Measurements from ENCODE around the gene C1QTNF12. TPM values are rescaled to one million over a fixed set of nuclear protein-coding genes. Genes with fewer than 3 reads are reported as not detected.

Gene C1QTNF12
- polyA plus RNA-seq, 1 donor from 2014 or later = 0.74 TPM

DNA sequence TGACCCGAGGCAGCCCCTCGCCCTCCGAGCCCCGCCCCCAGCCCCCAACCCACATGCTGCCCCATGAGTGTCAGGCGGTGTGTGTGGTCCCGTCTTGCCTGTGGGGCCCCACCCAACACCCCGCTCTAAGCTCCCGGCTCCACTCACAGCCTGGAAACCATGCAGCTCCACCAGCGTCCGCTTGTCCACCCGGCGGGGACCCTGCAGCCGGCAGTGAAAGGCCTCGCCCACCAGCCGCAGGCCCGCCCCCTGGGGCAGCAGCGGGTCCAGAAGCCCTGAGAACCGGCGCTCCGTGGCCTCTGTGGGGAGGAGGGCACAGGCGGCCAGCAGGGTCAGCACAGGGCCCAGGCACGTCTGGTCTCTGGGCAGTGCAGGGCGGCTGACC, 2.7 kb downstream of the C1QTNF12 start:
- Histone ChIP-seq H4K20me1 (ENCODE audit: insufficient read depth) (no peaks in the 10 kb centered on the region), H3K4me3 (ENCODE audit: low read length) (no peak overlapping the region), H3K9me3 (ENCODE audit: low read length) (no peaks in the 10 kb centered on the region), H3K79me2 (replicated peaks; ENCODE audit: insufficient read depth, low read length) (no peaks in the 10 kb centered on the region), H3K27ac (ENCODE audit: low read length) (no peak overlapping the region), H3K4me2 (ENCODE audit: low read length) (no peak overlapping the region), H3K36me3 (ENCODE audit: insufficient read depth, low read length) (no peaks in the 10 kb centered on the region), H3F3A (ENCODE audit: insufficient read depth, low read length, poor library complexity, severe bottlenecking) (no peaks in the 10 kb centered on the region), H2AFZ (ENCODE audit: low read depth, low read length) (no peak overlapping the region), H3K9me2 (ENCODE audit: insufficient read depth, low read length) (no peaks in the 10 kb centered on the region), H3K9ac (ENCODE audit: low read length) (no peak overlapping the region), H3K27me3 (ENCODE audit: insufficient read depth, low read depth, low read length) (peaks cover 3% of the 10 kb centered on the region)
- TF ChIP-seq POLR2AphosphoS5 (IDR thresholded peaks at IDR 0.05) (no peak), EZH2 (IDR thresholded peaks at IDR 0.05; ENCODE audit: borderline replicate concordance, insufficient read depth, low read length, poor library complexity, severe bottlenecking) (no peak), SMC3 (conservative IDR thresholded peaks at IDR 0.05; ENCODE audit: poor library complexity) (no peak), RAD21 (conservative IDR thresholded peaks at IDR 0.05) (no peak), TAF1 (IDR thresholded peaks at IDR 0.05; ENCODE audit: low read depth) (no peak), EP300 (conservative IDR thresholded peaks at IDR 0.05; ENCODE audit: poor library complexity, severe bottlenecking) (no peak), MXI1 (conservative IDR thresholded peaks at IDR 0.05; ENCODE audit: poor library complexity, severe bottlenecking) (no peak)
- TF ChIP-seq, protein P1, sequence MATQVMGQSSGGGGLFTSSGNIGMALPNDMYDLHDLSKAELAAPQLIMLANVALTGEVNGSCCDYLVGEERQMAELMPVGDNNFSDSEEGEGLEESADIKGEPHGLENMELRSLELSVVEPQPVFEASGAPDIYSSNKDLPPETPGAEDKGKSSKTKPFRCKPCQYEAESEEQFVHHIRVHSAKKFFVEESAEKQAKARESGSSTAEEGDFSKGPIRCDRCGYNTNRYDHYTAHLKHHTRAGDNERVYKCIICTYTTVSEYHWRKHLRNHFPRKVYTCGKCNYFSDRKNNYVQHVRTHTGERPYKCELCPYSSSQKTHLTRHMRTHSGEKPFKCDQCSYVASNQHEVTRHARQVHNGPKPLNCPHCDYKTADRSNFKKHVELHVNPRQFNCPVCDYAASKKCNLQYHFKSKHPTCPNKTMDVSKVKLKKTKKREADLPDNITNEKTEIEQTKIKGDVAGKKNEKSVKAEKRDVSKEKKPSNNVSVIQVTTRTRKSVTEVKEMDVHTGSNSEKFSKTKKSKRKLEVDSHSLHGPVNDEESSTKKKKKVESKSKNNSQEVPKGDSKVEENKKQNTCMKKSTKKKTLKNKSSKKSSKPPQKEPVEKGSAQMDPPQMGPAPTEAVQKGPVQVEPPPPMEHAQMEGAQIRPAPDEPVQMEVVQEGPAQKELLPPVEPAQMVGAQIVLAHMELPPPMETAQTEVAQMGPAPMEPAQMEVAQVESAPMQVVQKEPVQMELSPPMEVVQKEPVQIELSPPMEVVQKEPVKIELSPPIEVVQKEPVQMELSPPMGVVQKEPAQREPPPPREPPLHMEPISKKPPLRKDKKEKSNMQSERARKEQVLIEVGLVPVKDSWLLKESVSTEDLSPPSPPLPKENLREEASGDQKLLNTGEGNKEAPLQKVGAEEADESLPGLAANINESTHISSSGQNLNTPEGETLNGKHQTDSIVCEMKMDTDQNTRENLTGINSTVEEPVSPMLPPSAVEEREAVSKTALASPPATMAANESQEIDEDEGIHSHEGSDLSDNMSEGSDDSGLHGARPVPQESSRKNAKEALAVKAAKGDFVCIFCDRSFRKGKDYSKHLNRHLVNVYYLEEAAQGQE (IDR thresholded peaks at IDR 0.05; ENCODE audit: borderline replicate concordance) = no peak
- TF ChIP-seq, protein P2, sequence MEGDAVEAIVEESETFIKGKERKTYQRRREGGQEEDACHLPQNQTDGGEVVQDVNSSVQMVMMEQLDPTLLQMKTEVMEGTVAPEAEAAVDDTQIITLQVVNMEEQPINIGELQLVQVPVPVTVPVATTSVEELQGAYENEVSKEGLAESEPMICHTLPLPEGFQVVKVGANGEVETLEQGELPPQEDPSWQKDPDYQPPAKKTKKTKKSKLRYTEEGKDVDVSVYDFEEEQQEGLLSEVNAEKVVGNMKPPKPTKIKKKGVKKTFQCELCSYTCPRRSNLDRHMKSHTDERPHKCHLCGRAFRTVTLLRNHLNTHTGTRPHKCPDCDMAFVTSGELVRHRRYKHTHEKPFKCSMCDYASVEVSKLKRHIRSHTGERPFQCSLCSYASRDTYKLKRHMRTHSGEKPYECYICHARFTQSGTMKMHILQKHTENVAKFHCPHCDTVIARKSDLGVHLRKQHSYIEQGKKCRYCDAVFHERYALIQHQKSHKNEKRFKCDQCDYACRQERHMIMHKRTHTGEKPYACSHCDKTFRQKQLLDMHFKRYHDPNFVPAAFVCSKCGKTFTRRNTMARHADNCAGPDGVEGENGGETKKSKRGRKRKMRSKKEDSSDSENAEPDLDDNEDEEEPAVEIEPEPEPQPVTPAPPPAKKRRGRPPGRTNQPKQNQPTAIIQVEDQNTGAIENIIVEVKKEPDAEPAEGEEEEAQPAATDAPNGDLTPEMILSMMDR (IDR thresholded peaks at IDR 0.05; ENCODE audit: poor library complexity, severe bottlenecking) = no peak

DNA sequence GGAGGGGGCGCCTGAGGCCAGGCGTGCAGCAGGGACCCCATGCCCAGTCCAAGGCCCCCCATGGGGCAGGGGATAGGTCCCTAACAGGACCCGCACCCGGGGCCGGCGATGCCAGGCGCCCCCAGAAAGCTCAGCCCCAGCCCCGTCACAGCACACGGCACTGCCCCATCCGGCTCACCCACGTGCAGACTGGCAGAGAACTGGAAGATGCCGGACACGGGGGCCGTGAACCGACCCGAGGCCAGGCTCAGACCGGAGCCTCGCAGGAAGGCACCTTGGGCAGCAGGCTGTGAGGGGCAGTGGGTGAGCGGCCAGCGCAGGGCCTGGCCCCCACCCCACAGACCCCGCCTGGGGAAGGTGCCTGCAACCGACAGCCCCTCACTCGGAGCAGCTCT, 3.3 kb downstream of the C1QTNF12 start:
- Histone ChIP-seq H3K27me3 (ENCODE audit: insufficient read depth, low read depth, low read length) (peaks cover 3% of the 10 kb centered on the region), H4K20me1 (ENCODE audit: insufficient read depth) (no peaks in the 10 kb centered on the region), H3K4me3 (ENCODE audit: low read length) (no peak overlapping the region), H3K9me2 (ENCODE audit: insufficient read depth, low read length) (no peaks in the 10 kb centered on the region), H3K79me2 (replicated peaks; ENCODE audit: insufficient read depth, low read length) (no peaks in the 10 kb centered on the region), H3K9ac (ENCODE audit: low read length) (no peak overlapping the region), H3K9me3 (ENCODE audit: low read length) (no peaks in the 10 kb centered on the region), H2AFZ (ENCODE audit: low read depth, low read length) (no peak overlapping the region), H3K36me3 (ENCODE audit: insufficient read depth, low read length) (no peaks in the 10 kb centered on the region), H3K4me2 (ENCODE audit: low read length) (no peak overlapping the region), H3F3A (ENCODE audit: insufficient read depth, low read length, poor library complexity, severe bottlenecking) (no peaks in the 10 kb centered on the region), H3K27ac (ENCODE audit: low read length) (no peak overlapping the region)
- TF ChIP-seq MXI1 (conservative IDR thresholded peaks at IDR 0.05; ENCODE audit: poor library complexity, severe bottlenecking) = no peak
- no peak for TF ChIP-seq EP300 (conservative IDR thresholded peaks at IDR 0.05; ENCODE audit: poor library complexity, severe bottlenecking)
- no peak for TF ChIP-seq POLR2AphosphoS5 (IDR thresholded peaks at IDR 0.05)
- TF ChIP-seq RAD21 (conservative IDR thresholded peaks at IDR 0.05) = no peak
- TF ChIP-seq TAF1 (IDR thresholded peaks at IDR 0.05; ENCODE audit: low read depth) = no peak
- TF ChIP-seq SMC3 (conservative IDR thresholded peaks at IDR 0.05; ENCODE audit: poor library complexity) = no peak
- TF ChIP-seq, protein P2 (IDR thresholded peaks at IDR 0.05; ENCODE audit: poor library complexity, severe bottlenecking) = no peak
- TF ChIP-seq, protein P1 (IDR thresholded peaks at IDR 0.05; ENCODE audit: borderline replicate concordance) = no peak
- TF ChIP-seq EZH2 (IDR thresholded peaks at IDR 0.05; ENCODE audit: borderline replicate concordance, insufficient read depth, low read length, poor library complexity, severe bottlenecking) = no peak

All from neural cell (in vitro differentiated cells).